Erythroblast (primary cell): ENCODE measurements around the gene TEX2.
"Not testable (repeated sequence)": the region's sequence is repeated elsewhere in the genome, so short reads cannot be mapped to it uniquely, and the experiment has no call there.

Experiments used
- DNase-seq, 2 experiments: peaks; one replicate each; lab custom pipeline; 2025; lab: John Stamatoyannopoulos, UW
- GATA1 ChIP-seq: IDR thresholded peaks from 2 replicates; pipeline ENCODE4 v1.6.1; 2011; ENCODE audit warnings: low read depth, mild to moderate bottlenecking, control low read depth, low read length, moderate library complexity
- POLR2A ChIP-seq: IDR thresholded peaks from 2 replicates; pipeline ENCODE4 v1.6.1; 2011; ENCODE audit warnings: mild to moderate bottlenecking, low read length

Gene TEX2

DNA sequence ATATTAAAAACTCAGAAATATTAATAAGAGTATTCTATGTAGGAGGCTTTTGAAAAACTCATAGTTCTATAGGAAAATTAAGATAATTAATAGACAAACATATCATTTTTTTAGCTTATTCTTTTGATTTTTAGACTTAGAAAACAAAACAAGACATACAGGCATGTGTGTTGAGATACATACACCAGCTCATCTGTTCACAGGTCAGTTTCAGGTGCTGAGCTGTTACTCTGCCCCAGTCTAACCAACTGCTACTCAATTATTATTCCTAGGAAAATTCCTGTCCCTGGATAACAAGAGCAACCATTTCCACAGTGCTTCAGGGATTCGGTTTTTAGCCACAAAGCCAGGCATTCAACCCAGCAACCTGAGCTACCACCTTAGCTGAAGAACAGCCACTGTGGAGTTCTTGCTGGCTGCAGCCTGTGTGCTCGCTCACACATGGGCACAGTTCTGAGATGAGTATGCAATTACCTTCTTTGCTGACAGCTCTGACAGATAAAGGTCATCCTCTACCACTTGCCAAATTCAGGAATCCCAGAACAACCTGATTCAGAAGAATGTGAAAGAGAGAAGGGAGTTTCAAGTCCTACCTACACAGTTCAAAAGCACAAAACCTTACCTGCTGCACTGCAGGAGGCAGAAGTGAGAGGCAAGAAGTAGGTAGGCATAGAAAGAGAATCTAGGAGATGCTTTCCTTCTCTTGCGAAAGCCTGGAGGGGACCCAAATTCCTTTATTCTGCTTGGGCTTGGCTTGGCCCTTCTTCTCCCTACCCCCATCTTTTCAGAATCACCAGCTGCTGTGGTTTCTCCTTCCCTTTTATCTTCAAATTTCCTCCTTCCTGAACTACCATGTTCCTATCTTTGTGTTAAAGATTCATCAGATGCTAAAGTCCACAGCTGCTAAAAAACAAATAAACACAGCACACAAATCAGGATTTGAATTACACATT is 62.7 kb downstream of the TEX2 start:
- DNase-seq = peak in 1 of 2 experiments; percentile 24
- TF ChIP-seq POLR2A = no peak
- TF ChIP-seq GATA1 = no peak

DNA sequence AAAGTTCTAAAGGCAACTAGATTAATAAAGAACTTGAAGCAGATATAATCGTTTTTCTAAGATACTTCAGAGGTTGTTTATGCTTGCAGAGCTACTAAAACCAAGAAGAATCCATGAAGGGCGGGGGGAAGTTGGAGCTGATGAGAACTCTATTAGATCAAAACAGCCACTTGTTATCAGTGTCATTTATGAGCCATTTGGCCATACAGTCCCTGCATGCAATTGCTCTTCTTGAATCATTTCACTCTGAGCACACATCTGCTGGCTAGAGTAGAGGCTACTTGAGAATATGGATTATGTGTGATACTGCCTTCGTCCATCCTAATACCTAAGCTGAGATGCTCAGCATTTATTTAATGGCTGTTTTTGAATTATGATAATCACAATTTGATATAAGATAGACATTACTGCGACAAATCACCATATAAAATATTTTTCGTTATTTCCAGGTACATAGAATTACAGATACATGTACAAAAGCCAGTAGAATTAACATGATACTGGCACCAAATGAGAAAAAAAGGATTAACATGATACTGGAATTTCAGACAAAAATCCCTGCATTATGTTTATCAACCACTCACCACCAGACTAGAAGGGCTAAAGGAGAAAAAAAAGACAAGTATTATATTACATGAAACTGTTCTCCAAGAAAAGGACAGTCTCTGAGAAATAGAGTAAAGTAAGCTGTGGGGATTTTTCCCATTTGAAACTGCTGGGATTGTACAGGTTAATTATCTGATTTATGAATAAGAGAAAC is 64.5 kb downstream of the TEX2 start:
- TF ChIP-seq POLR2A = no peak
- no peak for TF ChIP-seq GATA1
- DNase-seq = no peak

DNA sequence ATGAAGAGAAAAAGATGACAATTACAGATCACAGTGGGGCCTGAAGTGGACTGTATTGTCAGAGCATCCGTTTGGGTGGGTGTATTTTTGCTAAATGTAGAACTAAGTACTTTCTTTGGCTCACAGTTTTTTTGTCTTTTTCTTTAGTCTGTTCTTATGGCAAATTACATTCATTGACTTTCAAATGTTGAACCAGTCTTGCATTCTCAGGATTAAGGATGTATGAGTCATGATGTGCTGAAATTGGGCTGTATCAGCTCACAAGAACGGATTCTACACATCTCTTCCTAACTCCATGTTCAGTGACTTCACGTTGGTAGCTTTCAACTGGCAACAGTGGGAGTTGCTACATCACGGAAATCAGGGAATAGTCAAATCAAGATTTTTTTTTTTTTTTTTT is 66.5 kb downstream of the TEX2 start:
- no peak for DNase-seq
- no peak for TF ChIP-seq POLR2A
- no peak for TF ChIP-seq GATA1

DNA sequence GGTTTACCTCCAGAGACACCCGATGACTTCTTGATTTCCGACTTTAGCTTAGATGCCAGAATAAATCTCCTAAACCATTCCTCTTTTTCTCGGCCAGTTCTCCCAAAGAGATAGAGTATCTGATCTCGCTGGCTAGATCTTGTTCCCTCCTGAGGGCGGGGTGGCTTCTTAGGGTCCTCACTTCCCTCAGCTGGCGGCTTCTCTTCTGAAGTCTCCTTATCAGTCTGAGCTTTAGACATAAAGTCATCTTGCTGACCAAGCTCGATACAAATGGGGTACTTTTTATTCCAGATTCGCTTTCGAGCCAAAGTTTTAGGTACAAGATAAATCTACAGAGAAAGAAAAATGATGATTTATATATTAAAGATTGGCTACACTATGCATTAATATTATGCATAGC is 69.5 kb downstream of the TEX2 start:
- TF ChIP-seq GATA1 (no peak), POLR2A (no peak)
- DNase-seq = no peak

DNA sequence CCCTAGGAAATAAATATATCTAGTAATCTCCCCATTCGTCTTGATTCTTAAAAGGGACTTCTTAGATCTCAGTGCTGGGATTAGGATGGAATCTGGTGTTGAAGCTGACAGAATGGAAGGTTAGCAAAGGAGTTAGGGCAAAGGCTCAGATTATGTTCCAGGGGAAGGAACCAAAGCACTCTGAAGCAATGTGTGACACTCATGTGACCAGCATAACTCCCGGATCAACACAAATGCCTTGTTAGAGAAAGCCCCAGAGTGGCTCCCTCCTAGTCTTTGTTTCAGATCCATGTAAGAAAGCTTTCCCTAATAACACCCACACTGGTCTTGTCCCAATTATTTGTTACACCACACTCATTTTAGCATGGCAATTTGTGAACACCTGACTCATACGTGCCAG is 70.5 kb downstream of the TEX2 start:
- TF ChIP-seq GATA1 (no peak), POLR2A (no peak)

DNA sequence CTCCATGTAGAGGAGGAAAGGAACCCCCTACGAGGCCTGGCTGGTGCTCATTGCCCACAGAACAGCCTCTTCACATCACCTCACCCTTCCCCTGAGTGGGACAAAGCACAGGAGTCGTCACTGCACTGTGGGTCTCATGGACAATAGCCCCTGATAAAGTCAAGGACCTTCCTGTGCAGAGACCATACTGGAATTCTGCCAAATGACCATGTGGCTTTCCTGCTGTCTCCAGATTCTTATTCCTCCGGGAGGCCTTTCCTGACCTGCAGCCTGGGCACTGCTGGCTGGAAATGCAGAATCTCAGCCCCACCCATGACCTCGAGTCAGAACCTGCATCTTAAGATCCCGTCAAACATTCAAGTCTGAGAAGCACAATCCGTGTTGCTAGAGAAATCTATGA is 72.6 kb downstream of the TEX2 start:
- DNase-seq = no peak
- TF ChIP-seq GATA1 (no peak), POLR2A (no peak)

More for the DNA sequence above, 70.5 kb downstream of the TEX2 start:
- no peak for DNase-seq

DNA sequence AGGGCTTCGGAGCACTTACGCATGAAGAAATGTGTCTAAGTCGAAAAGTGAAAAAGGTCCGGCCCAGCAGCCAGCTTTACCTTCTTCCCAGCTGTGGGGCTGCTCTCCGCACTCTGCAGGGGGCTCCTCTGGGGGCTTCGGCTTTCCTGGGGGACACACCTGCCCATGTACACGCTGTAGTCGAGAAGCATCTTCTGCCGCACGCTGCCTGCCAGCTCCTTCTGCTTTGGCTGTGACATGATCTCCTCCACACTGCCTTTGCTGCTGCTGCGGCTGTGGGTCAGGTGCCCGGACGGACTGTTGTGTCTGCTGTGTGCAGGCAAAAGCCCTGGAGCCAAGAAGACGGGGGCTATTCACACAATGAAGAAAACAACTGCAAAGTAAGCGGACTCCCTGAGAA is 75.0 kb downstream of the TEX2 start:
- no peak for DNase-seq
- TF ChIP-seq GATA1 (no peak), POLR2A (no peak)

DNA sequence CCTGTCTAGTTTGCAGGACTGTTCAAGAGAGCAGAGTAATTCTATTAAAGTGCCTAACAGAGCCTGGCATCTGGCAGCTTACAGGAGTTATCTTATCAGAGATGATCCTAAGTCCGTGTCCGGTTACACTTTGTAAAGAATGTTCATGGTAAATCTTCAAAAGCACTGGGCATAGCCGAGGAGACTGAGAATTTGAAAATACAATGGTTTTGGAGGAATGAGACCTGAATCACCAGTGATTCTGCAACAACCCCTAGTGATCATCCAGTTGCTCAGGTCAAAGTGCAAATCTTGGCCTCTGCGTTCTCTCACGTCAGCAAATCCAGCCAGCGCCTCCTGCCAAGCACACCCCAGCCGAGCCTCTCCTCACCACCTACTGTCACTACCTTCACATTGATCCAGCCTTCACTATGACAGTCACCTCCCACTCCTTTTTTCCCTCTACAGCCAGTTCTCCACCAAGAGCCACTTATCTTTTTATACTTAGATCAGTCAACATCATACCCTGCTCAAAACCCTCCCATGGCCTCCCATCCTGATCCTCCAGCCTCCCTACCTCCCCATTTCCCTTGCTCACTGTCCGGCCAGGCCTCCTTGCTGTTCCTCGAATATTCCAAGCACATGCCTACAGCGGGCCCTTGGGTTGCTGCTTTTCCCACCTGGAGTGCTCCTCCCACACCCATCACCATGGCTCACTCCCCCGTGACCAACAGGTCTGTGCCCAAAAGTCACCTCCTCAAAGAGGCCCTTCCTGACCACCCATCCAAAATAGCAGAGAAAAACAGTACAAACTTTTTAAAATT is 75.8 kb downstream of the TEX2 start:
- no peak for DNase-seq
- TF ChIP-seq GATA1 = no peak
- TF ChIP-seq POLR2A = no peak

DNA sequence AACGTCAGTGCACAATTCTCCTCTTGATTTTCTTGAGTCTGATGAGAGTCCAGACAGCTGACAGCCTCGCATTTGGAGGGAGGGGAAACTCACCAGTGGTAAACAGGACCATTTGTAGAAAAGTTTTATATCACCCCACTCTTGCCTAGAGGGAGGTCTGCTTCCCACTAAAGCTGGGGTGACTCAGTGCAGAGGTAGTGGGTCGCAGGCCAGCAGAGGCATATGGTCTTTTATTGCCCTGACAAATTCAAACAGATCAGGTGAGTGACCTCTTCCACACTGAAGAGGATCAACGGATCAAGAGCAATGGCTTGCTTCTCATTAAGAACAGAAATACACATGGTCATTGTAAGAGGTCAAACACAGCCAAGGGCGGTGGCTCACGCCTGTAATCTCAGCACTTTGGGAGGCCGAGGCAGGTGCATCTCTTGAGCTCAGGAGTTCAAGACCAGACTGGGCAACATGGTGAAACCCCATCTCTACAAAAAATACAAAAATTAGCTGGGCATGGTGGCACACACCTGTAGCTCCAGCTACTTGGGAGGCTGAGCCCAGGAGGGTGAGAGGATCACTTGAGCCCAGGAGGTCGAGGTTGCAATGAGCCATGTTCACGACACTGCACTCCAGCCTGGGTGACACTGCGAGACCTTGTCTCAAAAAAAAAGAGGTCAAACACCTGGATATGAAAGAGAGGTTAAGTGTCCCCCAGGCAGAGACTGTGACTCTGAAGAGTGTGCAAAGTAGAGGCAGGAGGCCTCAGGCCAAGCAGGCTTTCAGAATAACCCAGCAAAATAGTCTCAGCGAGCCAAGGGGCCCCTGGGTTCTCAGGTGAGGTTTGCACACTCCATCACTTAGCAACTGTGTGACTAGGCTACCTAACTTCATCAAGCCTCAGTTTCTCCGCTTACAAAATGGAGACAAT is 76.6 kb downstream of the TEX2 start:
- no peak for DNase-seq
- no peak for TF ChIP-seq GATA1
- TF ChIP-seq POLR2A = no peak

DNA sequence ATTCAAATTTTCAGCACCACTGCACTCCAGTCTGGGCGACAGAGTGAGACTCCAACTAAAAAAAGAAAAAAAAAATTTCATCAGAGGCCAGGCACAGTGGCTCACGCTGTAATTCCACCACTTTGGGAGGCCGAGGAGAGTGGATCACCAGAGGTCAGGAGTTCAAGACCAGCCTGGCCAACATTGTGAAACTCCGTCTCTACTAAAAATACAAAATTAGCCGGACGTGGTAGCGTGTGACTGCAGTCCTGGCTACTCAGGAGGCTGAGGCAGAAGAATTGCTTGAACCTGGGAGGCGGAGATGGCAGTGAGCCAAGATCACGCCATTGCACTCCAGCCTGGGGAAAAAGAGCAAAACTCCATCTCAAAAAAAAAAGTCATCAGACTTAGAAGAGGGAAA is 77.5 kb downstream of the TEX2 start:
- not testable (repeated sequence) for DNase-seq

DNA sequence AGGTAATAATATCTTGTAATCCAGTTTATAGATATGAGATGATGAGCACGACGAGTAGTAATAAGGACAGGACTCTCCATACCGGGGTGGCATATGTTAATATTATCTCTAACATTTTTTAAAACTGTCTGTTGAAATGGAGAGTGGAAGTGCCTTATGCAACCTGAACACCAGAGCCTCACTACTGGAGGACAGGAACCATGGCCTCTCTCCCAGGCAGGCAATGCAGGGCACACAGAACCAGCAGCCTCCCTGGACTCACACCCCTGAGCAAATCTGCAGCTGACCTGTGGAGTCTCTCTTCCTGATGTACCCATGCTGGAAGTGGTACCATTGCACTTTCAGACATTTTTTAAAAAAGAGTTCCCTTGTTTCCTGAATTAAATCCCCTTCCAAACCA is 78.0 kb downstream of the TEX2 start:
- TF ChIP-seq POLR2A (no peak), GATA1 (no peak)
- DNase-seq = no peak

DNA sequence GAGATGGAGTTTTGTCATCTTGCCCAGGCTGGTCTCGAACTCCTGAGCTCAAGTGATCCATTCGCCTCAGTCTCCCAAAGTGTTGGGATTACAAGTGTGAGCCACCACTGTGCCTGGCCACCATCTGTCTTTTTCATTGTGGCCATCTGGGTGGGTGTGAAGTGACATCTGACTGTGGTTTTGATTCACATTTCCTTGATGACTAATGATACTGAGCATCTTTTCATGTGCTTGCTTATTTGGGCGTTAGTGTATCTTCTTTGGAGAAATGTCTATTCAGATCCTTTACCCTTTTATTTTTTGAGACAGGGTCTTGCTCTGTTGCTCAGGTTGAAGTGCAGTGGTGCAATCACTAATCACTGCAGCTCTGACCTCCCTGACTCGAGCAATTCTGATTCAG is 79.2 kb downstream of the TEX2 start:
- TF ChIP-seq GATA1 (no peak), POLR2A (no peak)
- no peak for DNase-seq
